Measurements from ENCODE around the gene CHRM4. TPM values are rescaled to one million over a fixed set of nuclear protein-coding genes. Genes with fewer than 3 reads are reported as not detected.
A peak's percentile ranks its signal among the peaks of the same experiment; 100 is the strongest.

CHRM4 gene
- total RNA-seq, 1 experiment from 2014 or later = not detected

- Mint-ChIP-seq H3K4me3 (ENCODE audit: unreplicated experiment) (peak overlapping the region; percentile 47), H3K36me3 (ENCODE audit: insufficient read depth, unreplicated experiment) (peaks cover 6% of the 10 kb centered on the region), H3K27me3 (ENCODE audit: insufficient read depth, unreplicated experiment) (no peaks in the 10 kb centered on the region), H3K4me1 (ENCODE audit: insufficient read depth, unreplicated experiment) (peaks cover 31% of the 10 kb centered on the region), H3K27ac (ENCODE audit: low read depth, unreplicated experiment) (no peak overlapping the region), H3K9me3 (ENCODE audit: unreplicated experiment) (no peaks in the 10 kb centered on the region)
- BruUV-seq (replicated peaks) = no TSS peak
- no peak for TF ChIP-seq CTCF (IDR thresholded peaks at IDR 0.05; ENCODE audit: unreplicated experiment)
- CTCF ChIA-PET = interaction anchor here (0.6 to 2.2 kb wide), 12 partner anchors 9 to 381 kb away, joined by 3 to 8 read pairs (median 4); no protein-coding TSS in a partner anchor
- intact Hi-C loops (cut with micrococcal nuclease) = no loop called here
- POLR2A ChIA-PET = interaction anchor here (1.2 kb wide), 1 partner anchor 103 kb away, joined by 5 read pairs; no protein-coding TSS in a partner anchor
- no peak for DNase-seq (ENCODE audit: unreplicated experiment)
Observed at GRCh38 chr11:46345881-46346484, 45.6 kb downstream of the CHRM4 start.

GRCh38 chr11:46345131-46345597, 46.4 kb downstream of the CHRM4 start:
- Mint-ChIP-seq H3K9me3 (ENCODE audit: unreplicated experiment) (no peaks in the 10 kb centered on the region), H3K27me3 (ENCODE audit: insufficient read depth, unreplicated experiment) (no peaks in the 10 kb centered on the region), H3K36me3 (ENCODE audit: insufficient read depth, unreplicated experiment) (peaks cover 6% of the 10 kb centered on the region), H3K4me1 (ENCODE audit: insufficient read depth, unreplicated experiment) (peaks cover 32% of the 10 kb centered on the region), H3K4me3 (ENCODE audit: unreplicated experiment) (peak overlapping the region; percentile 47), H3K27ac (ENCODE audit: low read depth, unreplicated experiment) (peak overlapping the region; percentile 9)
- peak; percentile 49 for DNase-seq (ENCODE audit: unreplicated experiment)
- ChIA-PET POLR2A (interaction anchor here (0.6 to 1.2 kb wide), 6 partner anchors 8 to 372 kb away, joined by 3 to 5 read pairs (median 4); no protein-coding TSS in a partner anchor), CTCF (interaction anchor here (0.6 to 2.4 kb wide), 7 partner anchors 9 to 322 kb away, joined by 3 to 12 read pairs (median 4); no protein-coding TSS in a partner anchor)
- intact Hi-C loops (cut with micrococcal nuclease) = no loop called here
- TF ChIP-seq CTCF (IDR thresholded peaks at IDR 0.05; ENCODE audit: unreplicated experiment) = no peak
- BruUV-seq (replicated peaks) = no TSS peak

- intact Hi-C loops (cut with micrococcal nuclease) = no loop called here
- Mint-ChIP-seq H3K4me3 (ENCODE audit: unreplicated experiment) (no peak overlapping the region), H3K27me3 (ENCODE audit: insufficient read depth, unreplicated experiment) (no peaks in the 10 kb centered on the region), H3K4me1 (ENCODE audit: insufficient read depth, unreplicated experiment) (peaks cover 38% of the 10 kb centered on the region), H3K36me3 (ENCODE audit: insufficient read depth, unreplicated experiment) (peaks cover 2% of the 10 kb centered on the region), H3K9me3 (ENCODE audit: unreplicated experiment) (no peaks in the 10 kb centered on the region), H3K27ac (ENCODE audit: low read depth, unreplicated experiment) (no peak overlapping the region)
- BruUV-seq (replicated peaks) = no TSS peak
- no peak for TF ChIP-seq CTCF (IDR thresholded peaks at IDR 0.05; ENCODE audit: unreplicated experiment)
- ChIA-PET CTCF (interaction anchor here (0.6 to 2.4 kb wide), 6 partner anchors 13 to 297 kb away, joined by 3 to 12 read pairs (median 4); no protein-coding TSS in a partner anchor), POLR2A (interaction anchor here (1.0 kb wide), 1 partner anchor 33 kb away, joined by 4 read pairs; no protein-coding TSS in a partner anchor)
- DNase-seq (ENCODE audit: unreplicated experiment) = no peak
Observed at GRCh38 chr11:46343520-46343919, 48.1 kb downstream of the CHRM4 start.

- ChIA-PET CTCF (interaction anchor here (0.6 to 1.1 kb wide), 2 partner anchors 10 to 30 kb away, joined by 3 read pairs; no protein-coding TSS in a partner anchor), POLR2A (no interaction called here)
- intact Hi-C loops (cut with micrococcal nuclease) = no loop called here
- Mint-ChIP-seq H3K4me3 (ENCODE audit: unreplicated experiment) (no peak overlapping the region), H3K4me1 (ENCODE audit: insufficient read depth, unreplicated experiment) (peaks cover 46% of the 10 kb centered on the region), H3K27ac (ENCODE audit: low read depth, unreplicated experiment) (no peak overlapping the region), H3K36me3 (ENCODE audit: insufficient read depth, unreplicated experiment) (no peaks in the 10 kb centered on the region), H3K9me3 (ENCODE audit: unreplicated experiment) (no peaks in the 10 kb centered on the region), H3K27me3 (ENCODE audit: insufficient read depth, unreplicated experiment) (no peaks in the 10 kb centered on the region)
- no peak for TF ChIP-seq CTCF (IDR thresholded peaks at IDR 0.05; ENCODE audit: unreplicated experiment)
- no peak for DNase-seq (ENCODE audit: unreplicated experiment)
- BruUV-seq (replicated peaks) = no TSS peak
Observed at GRCh38 chr11:46342239-46342638, 49.3 kb downstream of the CHRM4 start.
